ENCODE data around the gene DSP. TPM values are rescaled to one million over a fixed set of nuclear protein-coding genes. Genes with fewer than 3 reads are reported as not detected.

The DSP gene
- total and polyA plus RNA-seq, 2 of the 13 experiments (the other 11 are each of a cell fraction or from before 2014, with no cell fraction given): 89.8 to 117 TPM

- TF ChIP-seq ZBTB2 (CRISPR knock-in tag; IDR thresholded peaks at IDR 0.05; ENCODE audit: low read depth) (0 out of 2 replicates have a peak, but pooled peaks have one; percentile 61), MEIS2 (CRISPR knock-in tag; IDR thresholded peaks at IDR 0.05) (no peak; the same call in 1 of the 2 replicates), ZFP1 (CRISPR knock-in tag; IDR thresholded peaks at IDR 0.05) (peak; percentile 17; the same call in 1 of the 2 replicates), ZNF547 (CRISPR knock-in tag; IDR thresholded peaks at IDR 0.05) (no peak), ZNF296 (CRISPR knock-in tag; conservative IDR thresholded peaks at IDR 0.05) (no peak), NR3C1 (CRISPR knock-in tag; IDR thresholded peaks at IDR 0.05) (no peak), ZFP36 (IDR thresholded peaks at IDR 0.05; ENCODE audit: borderline replicate concordance, low read depth, low read length, partially characterized antibody) (no peak), HES4 (CRISPR knock-in tag; IDR thresholded peaks at IDR 0.05; ENCODE audit: borderline replicate concordance) (peak; percentile 83; the same call in 1 of the 2 replicates), CBX1 (IDR thresholded peaks at IDR 0.05; ENCODE audit: low read depth) (peak; percentile 59), ZNF891 (CRISPR knock-in tag; IDR thresholded peaks at IDR 0.05) (peak; percentile 73; the same call in 1 of the 2 replicates), ZSCAN29 (CRISPR knock-in tag; conservative IDR thresholded peaks at IDR 0.05) (peak; percentile 87), ZNF572 (CRISPR knock-in tag; IDR thresholded peaks at IDR 0.05) (no peak), RAD21 (CRISPR knock-in tag; IDR thresholded peaks at IDR 0.05) (no peak), TRIM22 (IDR thresholded peaks at IDR 0.05) (no peak), ARNT2 (CRISPR knock-in tag; IDR thresholded peaks at IDR 0.05; ENCODE audit: low read depth) (peak; percentile 84), RERE (CRISPR knock-in tag; IDR thresholded peaks at IDR 0.05; ENCODE audit: low read depth) (no peak), CSRNP2 (CRISPR knock-in tag; conservative IDR thresholded peaks at IDR 0.05; ENCODE audit: low read depth) (no peak), ZFP36L2 (CRISPR knock-in tag; IDR thresholded peaks at IDR 0.05) (0 out of 2 replicates have a peak, but pooled peaks have one; percentile 45)
Measured at GRCh38 chr6:7589949-7590917, 48.8 kb downstream of the DSP start, which contains the start of gene SNRNP48 (continued).
